NCI-H1436 (cell line): ENCODE data around the gene MRPS11.
"Not testable (repeated sequence)": the region's sequence is repeated elsewhere in the genome, so short reads cannot be mapped to it uniquely, and the experiment has no call there.

Experiments
- DNase-seq: peaks from one replicate; lab custom pipeline; 2025; lab: John Stamatoyannopoulos, UW

MRPS11 gene

DNA sequence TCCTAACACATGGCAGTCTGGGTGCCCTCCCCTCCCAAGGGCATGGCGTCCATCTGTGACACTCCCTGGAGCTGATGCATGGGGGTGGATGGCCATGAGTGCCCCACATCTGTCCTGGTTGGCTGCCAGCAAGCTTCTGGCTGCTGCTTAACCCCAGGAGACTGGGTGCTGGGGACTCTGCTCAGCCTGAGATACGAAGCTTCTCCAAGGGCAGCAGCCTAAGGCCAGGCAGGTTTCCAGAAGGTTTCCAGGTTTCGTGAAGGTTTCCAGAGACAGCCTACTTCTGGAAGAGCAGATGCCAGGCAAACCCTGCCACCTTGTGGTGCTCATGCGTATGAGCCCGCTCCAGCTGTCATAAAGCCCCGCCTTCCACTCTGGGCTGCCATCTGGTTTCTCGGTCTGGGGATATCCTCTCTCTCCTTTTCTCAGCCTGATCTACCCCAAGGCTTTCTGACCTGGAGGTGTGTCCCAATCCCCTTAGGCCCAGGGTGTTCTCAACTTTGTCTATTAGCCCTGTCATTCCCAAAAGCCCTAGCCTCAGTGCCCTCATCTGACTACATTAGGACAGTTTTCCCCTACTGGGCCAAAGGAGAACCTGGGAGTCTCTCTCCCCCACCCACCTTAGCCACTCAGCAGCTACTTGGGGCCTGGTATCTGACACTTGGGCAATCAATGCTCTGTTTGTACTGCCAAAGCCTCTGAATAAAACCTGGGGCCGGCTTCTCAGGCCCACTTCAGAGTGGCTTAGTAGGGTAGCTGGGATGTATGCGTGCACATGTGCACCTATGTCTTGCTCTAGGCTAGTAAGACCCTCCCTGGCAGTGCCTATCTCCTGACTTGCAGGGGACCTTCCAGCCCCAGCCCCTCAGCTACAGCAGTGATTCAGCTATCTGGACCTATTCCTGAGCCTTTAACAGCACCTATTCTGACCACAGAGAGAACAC lies 12.4 kb upstream of the MRPS11 start:
- DNase-seq, result peak; percentile 49

- no peak for DNase-seq
These were observed 10.8 kb upstream of the MRPS11 start for GRCh38 chr15:88456733-88457132.

DNA sequence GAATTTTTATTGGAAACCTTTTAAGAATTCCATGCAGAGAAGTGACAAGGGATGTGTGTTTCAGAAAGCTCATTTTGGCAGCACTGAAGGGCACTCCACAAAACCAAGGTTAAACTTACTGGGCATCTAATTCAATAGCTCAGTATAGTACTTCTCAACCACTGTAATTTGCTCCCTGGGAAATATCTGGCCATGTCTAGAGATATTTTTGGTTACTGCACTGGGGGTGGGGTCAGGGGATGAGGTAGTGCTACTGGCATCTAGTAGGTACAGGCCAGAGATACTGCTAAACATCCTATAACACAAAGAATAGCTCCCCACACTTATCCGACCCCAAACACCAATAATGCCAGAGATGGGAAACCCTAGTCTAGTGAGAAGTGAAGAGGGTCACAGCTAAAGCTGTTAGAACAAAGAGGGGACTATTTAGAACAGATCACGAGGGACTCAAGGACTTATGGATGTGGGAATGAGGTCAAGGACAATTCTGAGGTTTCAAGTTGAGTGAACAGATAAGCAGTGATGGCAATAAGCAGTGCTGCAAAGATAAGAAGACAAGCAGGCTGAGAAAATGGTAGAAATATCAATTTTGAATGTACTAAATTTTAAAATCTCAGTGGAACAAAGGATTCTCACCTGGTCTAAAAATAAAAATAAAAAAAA lies 3.5 kb upstream of the MRPS11 start:
- no peak for DNase-seq

GRCh38 chr15:88465633-88466224 lies 1.8 kb upstream of the MRPS11 start:
- no peak for DNase-seq

DNA sequence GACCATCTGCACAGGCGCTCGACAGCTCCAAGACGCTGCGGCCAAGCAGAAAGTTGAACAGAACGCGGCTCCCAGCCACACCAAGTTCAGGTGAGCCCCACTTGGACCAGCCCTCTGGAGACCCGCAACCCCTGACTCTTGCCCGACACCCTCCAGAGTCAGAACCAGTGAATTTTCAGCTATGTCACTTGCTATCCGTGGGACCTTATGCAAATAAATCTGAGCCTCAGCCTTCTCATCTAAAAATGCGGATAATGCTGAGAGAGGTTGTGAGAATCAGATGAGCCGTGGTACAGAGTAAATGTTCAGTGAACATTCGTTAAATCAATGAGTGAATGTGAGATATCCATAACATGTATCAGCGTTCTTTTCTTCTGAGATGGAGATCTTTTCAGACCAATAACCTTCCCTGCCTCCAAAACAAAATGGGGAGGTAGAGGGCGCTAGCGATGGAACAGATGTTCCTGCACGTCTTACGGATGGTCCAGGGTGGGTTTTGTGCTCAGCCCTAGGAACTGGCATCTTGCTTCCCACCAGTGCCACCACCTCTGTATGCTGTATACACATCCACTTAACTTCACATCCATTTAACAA lies 524 bp downstream of the MRPS11 start:
- no peak for DNase-seq

- not testable (repeated sequence) for DNase-seq
These were observed 1.2 kb downstream of the MRPS11 start for GRCh38 chr15:88468721-88469120.

DNA sequence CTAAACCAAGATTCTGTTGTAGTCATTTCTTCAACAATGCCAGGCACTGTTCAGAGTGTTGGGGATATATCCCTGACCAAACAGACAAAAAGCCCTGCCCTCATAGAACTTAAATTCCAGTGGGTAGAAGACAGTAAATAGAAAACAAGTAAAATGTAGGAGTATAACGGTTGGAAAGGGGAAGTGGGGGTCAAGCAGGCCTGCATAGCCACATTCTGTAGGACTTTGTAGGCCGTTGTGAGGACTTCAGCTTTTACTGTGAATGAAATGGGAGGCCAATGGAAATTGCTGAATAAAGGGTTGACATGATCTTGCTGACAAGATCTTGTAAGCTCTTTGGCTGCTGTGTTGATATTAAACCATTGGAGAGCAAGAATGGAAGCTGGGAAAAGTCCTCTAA lies 1.8 kb downstream of the MRPS11 start:
- DNase-seq, result no peak

DNA sequence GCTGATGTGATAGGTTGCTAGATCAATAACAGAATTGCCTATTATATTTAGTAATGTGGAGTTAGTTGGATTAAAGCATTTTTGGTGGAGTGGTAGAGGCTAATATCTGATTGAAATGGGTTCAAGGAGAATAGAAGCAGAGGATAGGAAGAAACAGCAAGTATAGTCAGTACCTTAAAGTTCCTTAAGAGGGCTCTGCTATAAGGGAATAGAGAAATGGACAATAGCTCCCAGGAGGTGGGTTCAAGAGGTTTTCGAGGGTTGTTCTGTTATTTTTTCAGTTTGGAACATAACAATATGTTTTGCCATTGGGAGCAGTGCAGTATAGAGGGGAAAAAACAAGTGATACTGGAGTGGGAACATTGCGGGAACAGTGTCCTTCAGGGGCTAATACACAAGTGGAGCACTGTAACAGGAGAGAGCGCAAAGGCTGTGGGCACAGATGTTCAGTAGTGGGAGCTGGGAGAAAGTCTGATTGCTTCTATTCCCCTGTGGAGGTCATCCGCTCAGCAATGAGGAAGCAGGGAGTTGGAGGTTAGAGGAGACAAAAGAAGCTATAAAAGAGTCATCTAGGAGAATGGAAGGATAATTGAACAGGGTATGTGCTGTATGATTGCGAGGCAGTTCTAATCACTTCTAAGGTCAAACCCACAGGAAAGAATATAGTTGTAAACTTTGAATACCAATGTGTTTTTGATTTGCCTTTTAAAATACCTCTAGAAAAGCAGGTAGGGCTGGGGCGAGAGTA lies 3.3 kb downstream of the MRPS11 start:
- DNase-seq, result no peak

- no peak for DNase-seq
These were observed 4.7 kb downstream of the MRPS11 start for GRCh38 chr15:88472225-88472624.

GRCh38 chr15:88473661-88474293 lies 6.3 kb downstream of the MRPS11 start:
- DNase-seq, result not testable (repeated sequence)

- DNase-seq, result peak; percentile 35
These were observed 9.1 kb downstream of the MRPS11 start for GRCh38 chr15:88476635-88477060.

DNA sequence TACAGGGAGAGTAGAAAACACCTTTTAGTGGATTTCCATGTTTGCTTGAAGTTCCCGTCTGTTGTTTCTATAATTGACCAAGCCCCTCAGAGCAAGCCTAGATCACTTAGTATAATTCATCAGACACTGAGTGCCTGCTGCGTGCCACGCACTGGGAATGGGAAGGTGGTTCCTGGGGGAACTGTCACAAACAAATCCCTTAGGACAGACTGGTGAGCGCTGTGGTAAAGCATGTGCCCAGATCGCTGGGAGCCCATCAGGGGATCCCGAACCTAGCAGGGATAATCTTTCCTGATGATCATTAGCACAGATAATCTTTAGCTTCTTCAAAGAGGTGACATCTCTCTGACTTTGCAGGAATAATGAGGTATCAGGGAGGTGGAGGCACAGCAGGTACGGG lies 9.6 kb downstream of the MRPS11 start:
- no peak for DNase-seq

DNA sequence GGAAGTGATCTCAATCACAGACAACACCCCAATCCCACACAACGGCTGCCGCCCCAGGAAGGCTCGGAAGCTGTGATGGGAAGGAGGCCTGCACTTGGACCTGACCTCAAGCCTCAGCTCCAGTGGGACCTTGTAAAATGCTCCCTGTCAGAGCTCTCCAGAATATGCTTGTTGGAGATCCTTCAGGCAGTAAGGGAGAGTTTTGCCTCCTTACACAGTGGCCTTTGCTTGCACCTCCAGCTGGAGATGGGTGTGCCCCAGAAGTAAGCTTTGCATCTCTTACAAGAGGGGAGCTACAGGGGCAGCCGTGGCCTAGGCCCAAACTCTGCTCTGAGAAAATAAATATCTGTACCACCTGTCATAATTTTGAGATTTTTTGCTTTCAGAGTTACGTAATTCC lies 10.4 kb downstream of the MRPS11 start:
- no peak for DNase-seq

- no peak for DNase-seq
These were observed 11.7 kb downstream of the MRPS11 start for GRCh38 chr15:88479169-88479568.

- DNase-seq, result no peak
These were observed 13.5 kb downstream of the MRPS11 start for GRCh38 chr15:88480981-88481380.

DNA sequence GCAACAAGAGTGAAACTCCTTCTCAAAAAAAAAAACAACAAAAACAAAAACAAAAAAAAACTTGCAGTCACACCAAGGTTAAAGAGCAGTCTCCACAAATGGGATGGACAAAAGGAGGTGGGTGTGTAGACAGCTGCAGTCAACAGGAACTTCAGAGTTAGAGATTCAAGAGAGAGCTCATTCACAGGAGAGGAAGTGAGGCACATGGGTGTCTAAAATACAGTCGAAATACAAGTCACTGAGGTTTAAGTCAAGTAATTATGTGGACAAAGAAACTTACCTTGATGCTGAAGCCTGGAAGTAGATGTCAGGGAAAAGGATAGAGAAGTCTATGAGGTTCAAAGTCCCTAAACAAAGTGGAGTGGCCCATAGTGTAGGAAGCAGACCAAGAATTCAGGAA lies 14.8 kb downstream of the MRPS11 start:
- no peak for DNase-seq

GRCh38 chr15:88484682-88485331 lies 17.3 kb downstream of the MRPS11 start:
- no peak for DNase-seq

DNA sequence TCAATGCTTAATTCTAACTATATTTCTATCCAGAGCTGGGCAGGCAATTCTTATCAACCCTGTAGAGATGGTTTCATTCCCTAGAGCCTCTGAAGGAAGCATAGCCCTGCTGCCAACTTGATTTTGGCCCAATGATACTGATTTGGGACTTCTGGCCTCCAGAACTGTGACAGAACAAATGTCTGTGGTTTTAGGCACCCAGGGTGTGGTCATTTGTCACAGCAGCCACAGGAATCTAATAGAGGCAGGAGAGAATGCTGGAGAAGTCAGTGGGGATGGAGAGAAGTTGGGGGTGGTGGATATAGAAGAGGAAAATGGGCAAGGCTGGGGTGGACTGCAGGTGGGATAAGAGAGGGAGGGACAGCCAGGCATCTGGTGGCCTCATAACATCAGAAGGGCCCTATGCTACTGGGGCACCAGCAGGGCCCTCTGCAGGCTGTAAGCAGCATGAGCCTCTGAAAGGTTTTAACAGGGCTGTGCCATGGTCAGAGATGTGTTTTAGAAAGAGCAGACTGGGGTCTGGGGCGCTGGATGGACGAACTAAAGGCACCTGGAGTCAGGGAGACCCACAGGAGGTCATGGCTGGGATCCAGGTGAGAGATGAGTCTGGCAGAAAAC lies 19.8 kb downstream of the MRPS11 start:
- no peak for DNase-seq

DNA sequence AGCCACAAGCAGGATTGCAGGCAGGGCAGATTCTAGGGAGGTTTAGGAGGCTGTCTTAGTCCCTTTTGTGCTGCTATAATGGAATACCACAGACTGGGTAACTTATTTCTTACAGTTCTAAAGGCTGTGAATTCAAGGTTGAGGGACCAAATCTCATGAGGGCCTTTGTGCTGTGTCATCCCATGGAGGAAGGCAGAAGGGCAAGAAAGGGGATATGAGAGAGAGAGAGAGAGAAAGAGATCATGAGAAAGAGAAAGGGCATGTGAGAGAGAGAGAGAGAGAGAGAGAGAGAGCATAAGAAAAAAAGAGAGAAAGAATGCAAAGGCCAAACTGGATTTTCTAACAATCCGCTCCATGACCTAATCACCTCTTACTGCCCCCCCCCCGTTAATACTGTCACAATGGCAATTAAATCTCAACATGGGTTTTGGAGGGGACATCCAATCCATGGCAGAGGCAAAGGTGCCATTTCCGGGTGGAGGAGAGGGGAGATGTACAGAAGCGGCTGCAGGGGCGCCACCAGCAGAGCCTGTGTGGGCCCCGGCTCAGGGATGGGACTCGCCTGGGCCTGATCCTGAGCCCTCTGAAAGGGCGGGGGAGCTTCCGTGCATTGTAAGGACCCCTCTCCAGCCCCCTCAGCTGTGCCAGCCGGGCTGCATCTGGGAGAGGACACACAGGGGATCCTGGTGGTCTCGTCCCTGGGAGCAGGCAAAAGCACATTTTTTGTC lies 20.5 kb downstream of the MRPS11 start:
- no peak for DNase-seq

DNA sequence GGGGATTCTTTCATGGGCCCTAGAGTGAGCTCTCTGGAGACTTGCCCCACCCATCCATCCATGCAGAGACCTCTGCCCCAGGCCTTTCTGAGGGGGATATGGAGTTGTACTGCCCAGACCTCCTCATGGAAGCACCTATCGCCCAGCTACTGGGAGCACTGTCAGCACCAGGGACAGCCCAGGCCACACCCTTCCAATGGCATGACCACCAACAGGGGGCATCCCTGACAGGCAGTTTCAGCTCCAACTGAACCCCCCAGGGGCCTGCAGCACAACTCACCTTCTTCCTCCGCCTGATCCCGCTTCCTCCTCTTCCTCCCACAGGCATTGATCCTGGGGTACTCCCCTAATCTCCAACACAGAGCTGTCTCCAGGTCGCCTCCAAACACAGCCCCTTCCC lies 21.8 kb downstream of the MRPS11 start:
- no peak for DNase-seq
